Measurements from ENCODE around the gene SP6. TPM values are rescaled to one million over a fixed set of nuclear protein-coding genes. Genes with fewer than 3 reads are reported as not detected.
A peak's percentile ranks its signal among the peaks of the same experiment; 100 is the strongest.

Gene SP6
- total RNA-seq, 1 experiment from 2014 or later = 3.1 TPM

- DNase-seq (peak; percentile 95), ATAC-seq (peak; percentile 92)
- no peak overlapping the region for H3K9ac ChIP-seq (ENCODE audit: low read length)
- no peak overlapping the region for H2AFZ ChIP-seq (ENCODE audit: low read length)
- H3K4me2 ChIP-seq (ENCODE audit: low read length) = peak overlapping the region; percentile 30; the same call in 1 of the 2 replicates
- ChIA-PET CTCF (interaction anchor here (0.6 kb wide), 1 partner anchor 33 kb away, joined by 3 read pairs; no protein-coding TSS in a partner anchor), POLR2A (ENCODE audit: unreplicated experiment) (no interaction called here)
- H3K27me3 ChIP-seq (ENCODE audit: low read length) = no peaks in the 10 kb centered on the region
- no peaks in the 10 kb centered on the region for H3K9me3 ChIP-seq (ENCODE audit: low read length)
- peaks cover 20% of the 10 kb centered on the region for H4K20me1 ChIP-seq (ENCODE audit: low read length)
- intact Hi-C loops (cut with micrococcal nuclease) = loop anchor here (1.0 kb wide), 1 partner anchor 11 kb away; the partner anchor contains the start of gene OSBPL7
- no peaks in the 10 kb centered on the region for H3K79me2 ChIP-seq (ENCODE audit: low read length)
- no peaks in the 10 kb centered on the region for H3K9me2 ChIP-seq (replicated peaks; ENCODE audit: low read length)
- TF ChIP-seq EZH2phosphoT487 (IDR thresholded peaks at IDR 0.05; ENCODE audit: borderline replicate concordance, low read length) = no peak
- TF ChIP-seq CTCF (conservative IDR thresholded peaks at IDR 0.05; ENCODE audit: low read depth, low read length) = no peak
- TF ChIP-seq EZH2 (IDR thresholded peaks at IDR 0.05; ENCODE audit: low read length, unreplicated experiment) = no peak
- no peaks in the 10 kb centered on the region for H3F3A ChIP-seq (ENCODE audit: low read length, unreplicated experiment)
- peak overlapping the region; percentile 46 for H3K27ac ChIP-seq (ENCODE audit: low read length)
- peaks cover 37% of the 10 kb centered on the region for H3K36me3 ChIP-seq (ENCODE audit: low read depth, low read length)
- H3K4me3 ChIP-seq (ENCODE audit: low read length) = no peak overlapping the region
- peaks cover 23% of the 10 kb centered on the region for H3K4me1 ChIP-seq (ENCODE audit: insufficient read depth, low read length)
- no TSS peak for BruUV-seq (replicated peaks)
Measured at GRCh38 chr17:47810200-47810821, 40.7 kb downstream of the SP6 start.

GRCh38 chr17:47808830-47809480, 42.0 kb downstream of the SP6 start:
- intact Hi-C loops (cut with micrococcal nuclease) = no loop called here
- Histone ChIP-seq H3K9ac (ENCODE audit: low read length) (no peak overlapping the region), H3K4me3 (ENCODE audit: low read length) (no peak overlapping the region), H3F3A (ENCODE audit: low read length, unreplicated experiment) (no peaks in the 10 kb centered on the region), H3K9me2 (replicated peaks; ENCODE audit: low read length) (no peaks in the 10 kb centered on the region), H3K4me2 (ENCODE audit: low read length) (no peak overlapping the region), H3K27me3 (ENCODE audit: low read length) (no peaks in the 10 kb centered on the region), H3K4me1 (ENCODE audit: insufficient read depth, low read length) (peaks cover 23% of the 10 kb centered on the region), H3K36me3 (ENCODE audit: low read depth, low read length) (peaks cover 37% of the 10 kb centered on the region), H4K20me1 (ENCODE audit: low read length) (peaks cover 20% of the 10 kb centered on the region), H3K27ac (ENCODE audit: low read length) (no peak overlapping the region), H3K9me3 (ENCODE audit: low read length) (no peaks in the 10 kb centered on the region), H3K79me2 (ENCODE audit: low read length) (no peaks in the 10 kb centered on the region), H2AFZ (ENCODE audit: low read length) (no peak overlapping the region)
- no peak for TF ChIP-seq EZH2phosphoT487 (IDR thresholded peaks at IDR 0.05; ENCODE audit: borderline replicate concordance, low read length)
- no peak for TF ChIP-seq EZH2 (IDR thresholded peaks at IDR 0.05; ENCODE audit: low read length, unreplicated experiment)
- no peak for TF ChIP-seq CTCF (conservative IDR thresholded peaks at IDR 0.05; ENCODE audit: low read depth, low read length)
- ATAC-seq (no peak), DNase-seq (no peak)
- POLR2A ChIA-PET (ENCODE audit: unreplicated experiment) = no interaction called here
- CTCF ChIA-PET = no interaction called here
- no TSS peak for BruUV-seq (replicated peaks)

All from PC-3 (cell line).